Pancreas (tissue), 10 donors: ENCODE measurements around the gene UBXN10. TPM values are rescaled to one million over a fixed set of nuclear protein-coding genes. Genes with fewer than 3 reads are reported as not detected.

ENCODE experiments used
- ATAC-seq, 4 donors: fragments of 200-7000 bp; cut with Tn5 transposase; one replicate each; pipeline versions ENCODE4 v1.8.0 to v1.9.1; 2020; ENCODE audit warnings: mild to moderate bottlenecking in 4 of 4, moderate library complexity in 4 of 4
- DNase-seq, 6 donors: peaks; one replicate each; pipeline ENCODE4 v3.0.0-alpha.2; 2020
- FAIRE-seq: peaks from 2 replicates; lab custom pipeline; 2012; peaks lifted over from hg19 to GRCh38; lab: Jason Lieb, UNC
- H3K27ac ChIP-seq, 4 donors: fragments of 200-600 bp; sonication (generic); 1 replicate in 3 of 4; 2 replicates in 1 of 4; pipeline versions ENCODE4 v1.5.0 to v1.8.0; 2020
- H3K27me3 ChIP-seq, 4 donors: fragments of 200-600 bp; one replicate each; pipeline ENCODE4 v1.8.0; 2021
- H3K36me3 ChIP-seq, 3 donors: fragments of 200-600 bp; sonication (generic) in 1 of 3; one replicate each; pipeline versions ENCODE4 v1.5.0 to v1.8.0; 2020 to 2021
- H3K4me1 ChIP-seq, 3 donors: fragments of 200-600 bp; one replicate each; pipeline ENCODE4 v1.8.0; 2021
- H3K4me3 ChIP-seq, 4 donors: fragments of 200-600 bp; sonication (generic) in 2 of 4; one replicate each; pipeline versions ENCODE4 v1.5.0 to v1.8.0; 2020 to 2021
- H3K9me3 ChIP-seq, 4 donors: fragments of 200-600 bp; one replicate each; pipeline ENCODE4 v1.8.0; 2021
- WGBS, 2 donors: extraction: QIAGEN DNeasy Blood & Tissue Kit; methylation state at CpG; one replicate each; pipeline ENCODE4 v1.1.7; 2013; 5-methylcytosine and 5-hydroxymethylcytosine counted together
- intact Hi-C, 3 donors: fragments of 100-400 bp; cut with DNase I; formaldehyde crosslinking; loops; one replicate each; pipeline versions ENCODE4 v1.11.1 to v1.14.2; 2022
- polyA plus RNA-seq, 2 donors: library from polyadenylated mRNA; stranded (reverse); fragments of 200-250 nt; gene quantifications; one replicate each; pipeline ENCODE4 v1.2.3, GENCODE V29; 2013
- total RNA-seq, 6 donors: library from RNA; stranded (reverse); fragmentation: NEBNext Ultra II Directional in 4 of 6; extraction: Animal tissue kit (Norgen Biotek cat#: 25700) in 4 of 6; gene quantifications; one replicate each; pipeline versions ENCODE4 v1.2.1 to v1.2.4, GENCODE V29; 2021 to 2023
- TF ChIP-seq, protein P1 (sequence below), 4 donors: fragments of 200-600 bp; sonication (generic) in 3 of 4; IDR thresholded peaks; one replicate each; pipeline versions ENCODE4 v1.5.0 to v1.8.0; 2021; ENCODE audit warnings: antibody characterized with exemption in 4 of 4
- donor health status: healthy with polysubstance abuse.
- donor health status: DM: no; HTN: no; CAD: no; lungs with moderate emphysema.
- donor health status: DM: no; HTN: no; CAD: no.
- donor health status: control.
- donor health status: control.
- donor health status: Bipolar disorder and iron deficiency.
- donor health status: DM: yes; HTN: yes; CAD: no.
- donor health status: DM: no; HTN: no; CAD: no.
- donor health status: DM: no; HTN: no; CAD: no.
- donor health status: DM: yes; HTN: yes; CAD: no.

Gene UBXN10
- total and polyA plus RNA-seq, 8 donors: 0.54 to 2.4 (median 0.75) TPM

DNA sequence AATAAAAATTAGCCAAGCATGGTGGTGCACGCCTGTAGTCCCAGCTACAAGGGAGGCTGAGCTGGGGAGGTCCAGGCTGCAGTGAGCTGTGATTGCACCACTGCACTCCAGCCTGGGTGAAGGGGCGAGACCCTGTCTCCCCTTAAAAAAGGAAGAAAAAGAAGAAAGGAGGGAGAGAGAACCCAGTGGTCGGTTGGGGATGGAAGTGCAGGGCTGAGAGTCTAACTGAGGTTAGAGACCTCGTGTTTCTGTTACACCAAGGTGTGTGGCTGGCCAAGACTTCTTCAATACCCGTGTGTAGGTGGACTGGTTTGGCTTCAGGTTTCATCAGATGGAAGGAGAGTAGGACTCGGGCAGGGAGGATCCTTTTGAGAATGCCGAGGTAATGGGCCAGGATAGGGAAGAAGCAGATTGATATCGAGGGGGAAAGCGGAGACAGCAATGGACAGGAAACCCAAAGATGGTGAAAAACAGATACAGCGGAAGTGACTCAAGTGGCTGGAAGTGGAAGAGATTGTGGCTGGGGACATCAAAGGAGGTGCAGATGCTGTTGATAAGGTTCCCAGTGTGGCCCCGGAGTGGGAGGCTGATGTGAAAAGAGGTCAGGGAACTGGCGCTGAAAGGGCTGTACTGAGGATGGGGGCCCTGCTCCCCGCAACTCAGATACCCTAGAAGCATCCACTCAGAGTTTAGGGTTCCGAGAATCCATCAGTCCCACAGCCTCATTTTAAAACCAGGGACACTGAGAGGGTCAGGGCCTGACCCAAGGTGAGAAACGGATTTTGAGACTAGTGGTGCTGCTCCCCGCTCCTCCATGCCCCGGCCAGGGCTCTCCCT, 681 bp upstream of the UBXN10 start:
- H3K36me3 ChIP-seq: no peaks in the 10 kb centered on the region
- H3K27ac ChIP-seq: no peak overlapping the region
- no peak for FAIRE-seq
- H3K27me3 ChIP-seq: no peaks in the 10 kb centered on the region
- 60 to 63% methylated on average over 17 of the region's 17 CpGs for WGBS, 2 donors
- ATAC-seq: no peak
- intact Hi-C loops: no loop called here
- TF ChIP-seq, protein P1, sequence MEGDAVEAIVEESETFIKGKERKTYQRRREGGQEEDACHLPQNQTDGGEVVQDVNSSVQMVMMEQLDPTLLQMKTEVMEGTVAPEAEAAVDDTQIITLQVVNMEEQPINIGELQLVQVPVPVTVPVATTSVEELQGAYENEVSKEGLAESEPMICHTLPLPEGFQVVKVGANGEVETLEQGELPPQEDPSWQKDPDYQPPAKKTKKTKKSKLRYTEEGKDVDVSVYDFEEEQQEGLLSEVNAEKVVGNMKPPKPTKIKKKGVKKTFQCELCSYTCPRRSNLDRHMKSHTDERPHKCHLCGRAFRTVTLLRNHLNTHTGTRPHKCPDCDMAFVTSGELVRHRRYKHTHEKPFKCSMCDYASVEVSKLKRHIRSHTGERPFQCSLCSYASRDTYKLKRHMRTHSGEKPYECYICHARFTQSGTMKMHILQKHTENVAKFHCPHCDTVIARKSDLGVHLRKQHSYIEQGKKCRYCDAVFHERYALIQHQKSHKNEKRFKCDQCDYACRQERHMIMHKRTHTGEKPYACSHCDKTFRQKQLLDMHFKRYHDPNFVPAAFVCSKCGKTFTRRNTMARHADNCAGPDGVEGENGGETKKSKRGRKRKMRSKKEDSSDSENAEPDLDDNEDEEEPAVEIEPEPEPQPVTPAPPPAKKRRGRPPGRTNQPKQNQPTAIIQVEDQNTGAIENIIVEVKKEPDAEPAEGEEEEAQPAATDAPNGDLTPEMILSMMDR (IDR thresholded peaks at IDR 0.05): no peak
- peak overlapping the region in 2 of 4 donors; percentile 29 to 43 for H3K4me3 ChIP-seq
- peaks cover 0 to 3% (median 0%) of the 10 kb centered on the region in 3 donors for H3K4me1 ChIP-seq
- H3K9me3 ChIP-seq: no peaks in the 10 kb centered on the region
- no peak for DNase-seq

DNA sequence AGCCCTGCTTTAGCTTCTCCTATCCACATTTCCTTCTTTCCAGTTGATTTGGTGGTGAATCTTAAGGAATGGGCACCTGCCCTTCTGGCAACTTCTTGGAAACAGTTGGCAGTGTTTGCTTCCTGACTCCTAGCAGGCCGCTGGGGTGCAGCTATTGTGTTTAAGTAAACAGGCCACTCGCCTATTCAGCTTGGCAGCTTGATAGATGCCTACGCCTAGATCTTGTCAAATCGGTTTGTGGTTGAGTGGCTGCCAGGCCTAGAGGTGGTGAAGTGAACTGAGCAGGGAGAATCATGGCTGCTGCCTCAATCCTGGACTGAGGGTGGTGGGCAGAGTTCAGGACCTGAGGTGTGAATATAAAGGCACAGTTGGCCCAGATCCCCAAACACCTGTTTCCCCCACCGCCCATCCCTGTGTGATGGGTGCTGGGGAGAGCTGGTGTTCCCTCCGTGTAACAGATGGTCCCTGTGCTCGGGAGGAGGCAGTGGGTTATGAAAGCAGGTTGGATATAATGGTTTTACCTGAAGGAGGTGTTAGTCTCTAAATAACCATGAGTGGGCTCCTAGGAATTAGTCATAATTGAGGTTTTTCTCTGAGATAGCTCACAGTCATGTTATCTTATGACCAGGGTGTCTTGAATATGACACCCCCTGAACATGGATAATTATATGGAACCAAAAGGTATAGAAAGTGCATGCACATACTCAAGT, 1.4 kb downstream of the UBXN10 start:
- TF ChIP-seq, protein P1 (IDR thresholded peaks at IDR 0.05): no peak
- H3K4me3 ChIP-seq: no peak overlapping the region
- H3K27me3 ChIP-seq: no peaks in the 10 kb centered on the region
- 38 to 41% methylated on average over 7 of the region's 7 CpGs for WGBS, 2 donors
- H3K4me1 ChIP-seq: peaks cover 0 to 3% (median 0%) of the 10 kb centered on the region in 3 donors
- H3K27ac ChIP-seq: no peak overlapping the region
- peak in 3 of 6 donors; percentile 9 to 34 (median 33) for DNase-seq
- no peaks in the 10 kb centered on the region for H3K9me3 ChIP-seq
- intact Hi-C loops: no loop called here
- FAIRE-seq: no peak
- no peaks in the 10 kb centered on the region for H3K36me3 ChIP-seq
- peak; percentile 30 to 67 (median 50) for ATAC-seq

DNA sequence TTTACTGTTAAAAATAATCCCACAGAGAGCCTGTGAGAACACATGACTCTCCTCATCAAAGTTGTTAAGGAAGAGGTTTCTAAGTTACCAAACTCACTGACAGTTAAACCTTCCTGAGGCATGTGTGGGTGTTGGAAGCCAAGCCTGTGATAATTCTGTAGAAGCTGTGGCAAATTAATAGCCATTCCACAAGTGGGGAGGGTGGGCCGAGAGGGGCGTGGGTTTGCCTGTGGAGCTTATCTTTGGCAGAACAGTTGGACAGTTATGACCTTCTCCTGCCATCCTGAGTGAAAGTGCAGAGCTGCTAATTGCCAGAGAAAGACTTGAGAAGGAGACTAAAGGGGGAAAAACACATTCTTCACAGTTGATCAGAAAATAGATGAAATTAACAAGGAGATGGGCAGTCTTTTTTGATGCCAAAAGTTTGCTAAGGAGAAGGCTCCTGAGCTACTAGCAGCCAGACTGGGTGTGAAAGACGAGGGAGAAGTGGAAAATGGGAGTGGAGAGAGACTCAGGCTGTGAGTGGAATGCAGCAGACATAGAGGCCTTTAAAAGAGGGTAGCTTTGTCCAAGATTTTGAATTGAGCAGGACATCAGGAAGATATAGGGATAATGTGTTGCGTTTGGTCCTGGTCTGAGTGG, 2.0 kb downstream of the UBXN10 start:
- DNase-seq (no peak), ATAC-seq (no peak), FAIRE-seq (no peak)
- no peaks in the 10 kb centered on the region for H3K9me3 ChIP-seq
- H3K4me3 ChIP-seq: no peak overlapping the region
- WGBS, 2 donors: 50 to 58% methylated on average over 4 of the region's 4 CpGs
- H3K27ac ChIP-seq: no peak overlapping the region
- H3K4me1 ChIP-seq: peaks cover 0 to 3% (median 0%) of the 10 kb centered on the region in 3 donors
- intact Hi-C loops: no loop called here
- H3K27me3 ChIP-seq: no peaks in the 10 kb centered on the region
- TF ChIP-seq, protein P1 (IDR thresholded peaks at IDR 0.05): no peak
- no peaks in the 10 kb centered on the region for H3K36me3 ChIP-seq

DNA sequence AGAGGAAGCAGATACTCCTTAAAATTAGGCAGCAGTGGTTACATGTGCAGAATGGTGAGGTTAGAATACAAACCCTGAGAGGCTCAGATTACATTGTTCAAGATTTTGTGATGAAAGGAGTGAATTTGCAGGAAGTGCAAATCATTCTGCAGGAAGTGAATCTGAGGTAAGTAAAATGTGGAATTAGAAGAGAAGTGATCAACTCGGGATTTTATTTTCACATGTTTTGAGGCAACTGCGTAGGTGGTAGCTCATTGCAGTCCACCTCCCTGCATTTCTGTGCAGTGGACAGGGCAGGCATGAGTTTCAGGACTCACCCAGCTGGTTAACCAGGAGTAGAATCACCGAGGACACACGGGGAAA, 2.5 kb downstream of the UBXN10 start:
- H3K36me3 ChIP-seq: no peaks in the 10 kb centered on the region
- peaks cover 0 to 3% (median 0%) of the 10 kb centered on the region in 3 donors for H3K4me1 ChIP-seq
- no peak overlapping the region for H3K4me3 ChIP-seq
- TF ChIP-seq, protein P1 (IDR thresholded peaks at IDR 0.05): no peak
- no peak for DNase-seq
- no peak overlapping the region for H3K27ac ChIP-seq
- ATAC-seq: no peak
- WGBS, 2 donors: 45 to 55% methylated on average over 4 of the region's 4 CpGs
- H3K9me3 ChIP-seq: no peaks in the 10 kb centered on the region
- no peak for FAIRE-seq
- intact Hi-C loops: no loop called here
- H3K27me3 ChIP-seq: no peaks in the 10 kb centered on the region
